IMR-90 (cell line): ENCODE data around the gene SLX4IP. TPM values are rescaled to one million over a fixed set of nuclear protein-coding genes. Genes with fewer than 3 reads are reported as not detected.

ENCODE experiments used
- ATAC-seq: fragments of 200-7000 bp; cut with Tn5 transposase; 2 replicates; pipeline ENCODE4 v1.9.1; 2020; ENCODE audit warnings: low read depth, mild to moderate bottlenecking, moderate library complexity
- BruUV-seq: library from RNA; stranded (reverse); fragments of 400-500 nt; replicated peaks from 2 replicates; lab custom pipeline; 2021; lab: Mats Ljungman, UMichigan
- CTCF ChIA-PET: fragments of 300-600 bp; formaldehyde crosslinking; extraction: SDS; loops from one replicate; lab custom pipeline; 2021; ENCODE audit warnings: antibody characterized with exemption; lab: Yijun Ruan, JAX
- POLR2A ChIA-PET: fragments of 300-600 bp; sonication (Branson Sonifier 250); formaldehyde crosslinking; loops from one replicate; lab custom pipeline; 2022; ENCODE audit warnings: antibody characterized with exemption; ENCODE audit not compliant: unreplicated experiment; lab: Charles Lee
- DNase-seq: peaks from one replicate; pipeline ENCODE4 v3.0.0; 2013
- H2AFZ ChIP-seq: replicated peaks from 2 replicates; pipeline ENCODE3; 2013; ENCODE audit warnings: low read length, mild to moderate bottlenecking; ENCODE audit not compliant: poor library complexity
- H2AK5ac ChIP-seq: 2 replicates; pipeline ENCODE4 v1.6.1; 2013; ENCODE audit warnings: low read depth, low read length, inconsistent platforms
- H2AK9ac ChIP-seq: replicated peaks from 2 replicates; pipeline ENCODE3; 2013; ENCODE audit warnings: mild to moderate bottlenecking, low read depth, low read length, moderate library complexity; ENCODE audit not compliant: poor library complexity
- H2BK120ac ChIP-seq: 2 replicates; pipeline ENCODE4 v1.6.1; 2013; ENCODE audit warnings: low read depth, low read length, inconsistent platforms
- H2BK15ac ChIP-seq: 3 replicates; pipeline ENCODE4 v1.6.1; 2013; ENCODE audit warnings: low read depth, low read length, inconsistent platforms
- H2BK20ac ChIP-seq: 2 replicates; pipeline ENCODE4 v1.6.1; 2013; ENCODE audit warnings: low read depth, mild to moderate bottlenecking, inconsistent platforms, low read length, moderate library complexity
- H2BK5ac ChIP-seq: 2 replicates; pipeline ENCODE4 v1.6.1; 2013; ENCODE audit warnings: mild to moderate bottlenecking, low read depth, low read length, inconsistent platforms; ENCODE audit not compliant: poor library complexity, severe bottlenecking
- H3K14ac ChIP-seq: replicated peaks from 2 replicates; pipeline ENCODE4 v1.6.1; 2013; ENCODE audit warnings: low read depth, low read length, inconsistent platforms
- H3K18ac ChIP-seq: 2 replicates; pipeline ENCODE4 v1.6.1; 2013; ENCODE audit warnings: low read depth, low read length, control low read depth
- H3K23ac ChIP-seq: 2 replicates; pipeline ENCODE4 v1.6.1; 2013; ENCODE audit warnings: low read depth, low read length, inconsistent platforms
- H3K27ac ChIP-seq: 2 replicates; pipeline ENCODE4 v1.5.1; 2013; ENCODE audit warnings: mild to moderate bottlenecking, control low read depth, low read length; ENCODE audit not compliant: insufficient read depth
- H3K27me3 ChIP-seq: 2 replicates; pipeline ENCODE4 v1.6.1; 2013; ENCODE audit warnings: low read length; ENCODE audit not compliant: control insufficient read depth, insufficient read depth
- H3K36me3 ChIP-seq: 2 replicates; pipeline ENCODE4 v1.6.1; 2013; ENCODE audit warnings: low read length, mixed read lengths; ENCODE audit not compliant: control insufficient read depth, insufficient read depth
- H3K4ac ChIP-seq: 2 replicates; pipeline ENCODE4 v1.6.1; 2013; ENCODE audit warnings: low read depth, low read length, inconsistent platforms
- H3K4me1 ChIP-seq: 2 replicates; pipeline ENCODE4 v1.6.1; 2013; ENCODE audit warnings: low read length, mixed read lengths; ENCODE audit not compliant: control insufficient read depth, insufficient read depth
- H3K4me2 ChIP-seq: 2 replicates; pipeline ENCODE4 v1.6.1; 2013; ENCODE audit warnings: low read depth, mild to moderate bottlenecking, control low read depth, low read length, moderate library complexity
- H3K4me3 ChIP-seq: 2 replicates; pipeline ENCODE4 v1.5.1; 2013; ENCODE audit warnings: low read depth, mild to moderate bottlenecking, control low read depth, low read length, moderate library complexity; ENCODE audit not compliant: insufficient read depth
- H3K56ac ChIP-seq: 2 replicates; pipeline ENCODE4 v1.6.1; 2013; ENCODE audit warnings: low read length, inconsistent platforms; ENCODE audit not compliant: insufficient read depth; ENCODE audit errors: extremely low read depth
- H3K79me1 ChIP-seq, 2 experiments: 2 replicates each; pipeline ENCODE4 v1.6.1; 2013; ENCODE audit warnings: low read length in 2 of 2, inconsistent platforms in 1 of 2, low read depth in 1 of 2
- H3K9ac ChIP-seq: 2 replicates; pipeline ENCODE4 v1.6.1; 2013; ENCODE audit warnings: low read depth, low read length, control low read depth
- H3K9me1 ChIP-seq: 2 replicates; pipeline ENCODE4 v1.6.1; 2013; ENCODE audit warnings: low read length, inconsistent platforms; ENCODE audit not compliant: insufficient read depth
- H3K9me3 ChIP-seq: 2 replicates; pipeline ENCODE4 v1.6.1; 2013; ENCODE audit warnings: low read length; ENCODE audit not compliant: control insufficient read depth, insufficient read depth
- H4K20me1 ChIP-seq: 2 replicates; pipeline ENCODE4 v1.6.1; 2013; ENCODE audit warnings: low read length, inconsistent platforms; ENCODE audit not compliant: insufficient read depth
- H4K5ac ChIP-seq: 2 replicates; pipeline ENCODE4 v1.6.1; 2013; ENCODE audit warnings: mild to moderate bottlenecking, low read depth, low read length, control low read depth
- H4K8ac ChIP-seq, 2 experiments: 2 replicates each; pipeline ENCODE4 v1.6.1; 2013; ENCODE audit warnings: low read depth in 2 of 2, low read length in 2 of 2, control low read depth in 1 of 2, inconsistent platforms in 1 of 2
- H4K91ac ChIP-seq: 2 replicates; pipeline ENCODE4 v1.6.1; 2013; ENCODE audit warnings: low read depth, low read length, inconsistent platforms; ENCODE audit not compliant: insufficient read depth
- CTCF ChIP-seq: conservative IDR thresholded peaks from 2 replicates; pipeline ENCODE4 v1.5.1; 2012; ENCODE audit warnings: mild to moderate bottlenecking, low read depth, low read length, improper control_type of control experiment
- FOS ChIP-seq: fragments of 150-350 bp; IDR thresholded peaks from 2 replicates; pipeline ENCODE4 v1.6.1; 2016; ENCODE audit warnings: low read depth, low read length
- NFE2L2 ChIP-seq: fragments of 150-350 bp; IDR thresholded peaks from 2 replicates; pipeline ENCODE4 v1.6.1; 2016; ENCODE audit warnings: low read depth, mild to moderate bottlenecking, low read length
- RFX5 ChIP-seq: IDR thresholded peaks from 2 replicates; pipeline ENCODE4 v1.8.0; 2012; ENCODE audit warnings: low read depth, mild to moderate bottlenecking, low read length, moderate library complexity
- SMC3 ChIP-seq: fragments of 150-350 bp; IDR thresholded peaks from 2 replicates; pipeline ENCODE4 v1.6.1; 2016; ENCODE audit warnings: low read depth, mild to moderate bottlenecking, antibody characterized with exemption, low read length, moderate library complexity
- WGBS, 2 experiments: methylation state at CpG; one replicate each; pipeline versions ENCODE4 v1.1.5 to v1.1.7; 2013; ENCODE audit warnings: missing lambda C conversion rate in 2 of 2; ENCODE audit not compliant: insufficient read length in 1 of 2; ENCODE audit errors: extremely low coverage in 2 of 2; 5-methylcytosine and 5-hydroxymethylcytosine counted together
- dilution Hi-C: fragments of 300-500 bp; cut with HindIII; formaldehyde crosslinking; loops from one replicate; pipeline ENCODE4 v1.14.3; 2018; ENCODE audit warnings: low sequenced_read_pairs; ENCODE audit not compliant: unreplicated experiment
- in situ Hi-C: fragments of 300-500 bp; cut with MboI; formaldehyde crosslinking; loops from 3 replicates; pipeline ENCODE4 v1.14.3; 2019; ENCODE audit warnings: low sequenced_read_pairs, inconsistent platforms, mixed read lengths
- intact Hi-C: fragments of 100-400 bp; cut with micrococcal nuclease; formaldehyde crosslinking; loops from 2 replicates; pipeline ENCODE4 v1.10.0; 2022
- polyA plus RNA-seq, 3 experiments: library from polyadenylated mRNA; depleted of rRNA; stranded (reverse); fragments of >200 nt; gene quantifications; 2 replicates each; pipeline ENCODE4 v1.2.3, GENCODE V29; 2012; ENCODE audit warnings: low replicate concordance in 1 of 3
- total RNA-seq: library from RNA; depleted of rRNA; stranded (reverse); fragments of >200 nt; gene quantifications from 2 replicates; pipeline ENCODE4 v1.2.3, GENCODE V29; 2012
- TF ChIP-seq, protein P1 (sequence below): fragments of 150-350 bp; IDR thresholded peaks from 2 replicates; pipeline ENCODE4 v1.6.1; 2017; ENCODE audit warnings: mild to moderate bottlenecking, antibody characterized with exemption, low read length, low read depth

Gene SLX4IP
- total and polyA plus RNA-seq, 2 of the 4 experiments (the other 2 are of a cell fraction) = 1.3 to 5.9 TPM

DNA sequence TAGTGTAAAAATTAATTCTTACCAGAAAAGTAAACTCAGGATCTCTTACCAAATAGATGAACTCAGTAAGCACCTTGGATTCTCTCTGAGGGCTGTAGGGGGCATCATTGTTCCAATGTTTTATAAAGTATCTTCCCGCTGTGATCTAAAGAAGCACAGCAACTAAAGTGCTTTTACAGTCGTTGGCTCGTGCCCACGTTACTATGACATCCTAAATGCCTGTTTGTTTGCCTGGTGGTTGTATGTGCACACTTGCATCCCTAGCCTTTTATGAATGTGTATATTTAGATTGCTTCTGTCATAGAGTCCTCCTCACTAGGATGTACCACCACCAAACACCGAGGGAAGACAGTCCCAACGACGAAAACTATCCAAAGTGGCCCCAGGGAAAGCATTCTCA is 34.5 kb downstream of the SLX4IP start (continued):
- no peak for TF ChIP-seq NFE2L2

DNA sequence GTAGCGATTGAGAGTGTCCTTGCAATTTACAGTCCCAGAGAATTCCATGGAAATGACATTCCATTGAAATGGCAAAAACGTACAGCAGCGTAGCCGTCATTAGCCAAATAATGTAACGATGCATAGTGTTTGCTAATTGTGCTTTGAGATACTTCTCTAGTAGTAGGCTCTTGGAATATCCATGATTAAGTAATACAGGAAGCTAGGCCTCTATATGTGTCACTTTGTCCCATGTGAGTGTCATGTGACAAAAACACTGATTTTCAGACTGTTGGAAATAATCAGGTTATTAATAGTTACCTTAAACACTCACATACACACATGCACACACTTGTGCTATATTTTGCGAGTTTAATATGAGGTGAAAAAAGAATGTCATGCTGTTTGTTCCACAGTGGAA is 35.2 kb downstream of the SLX4IP start:
- Histone ChIP-seq H2BK5ac (no peak overlapping the region), H3K4me2 (no peak overlapping the region), H2BK120ac (no peak overlapping the region), H3K14ac (no peak overlapping the region), H4K20me1 (no peaks in the 10 kb centered on the region), H3K9me3 (0 out of 2 replicates have a peak, but pooled peaks cover 2% of the 10 kb centered on the region), H4K8ac (no peak overlapping the region), H3K23ac (no peak overlapping the region), H3K79me1 (peaks cover 0 to 10% of the 10 kb centered on the region in 2 experiments; a peak in 3 of 4 replicates), H2AK9ac (no peak overlapping the region), H3K56ac (no peak overlapping the region), H4K5ac (no peak overlapping the region), H3K9ac (no peak overlapping the region), H2AK5ac (no peak overlapping the region), H2BK15ac (no peak overlapping the region), H2BK20ac (no peak overlapping the region), H3K9me1 (no peaks in the 10 kb centered on the region), H3K36me3 (0 out of 2 replicates have a peak, but pooled peaks cover 1% of the 10 kb centered on the region), H3K27me3 (no peaks in the 10 kb centered on the region), H3K4ac (no peak overlapping the region), H3K4me3 (no peak overlapping the region), H4K91ac (no peak overlapping the region), H3K18ac (no peak overlapping the region), H3K27ac (no peak overlapping the region), H2AFZ (no peak overlapping the region), H3K4me1 (peaks cover 4% of the 10 kb centered on the region)
- ChIA-PET CTCF (no interaction called here), POLR2A (no interaction called here)
- no TSS peak for BruUV-seq
- no peak for TF ChIP-seq SMC3
- no peak for TF ChIP-seq RFX5
- TF ChIP-seq CTCF = no peak
- TF ChIP-seq, protein P1, sequence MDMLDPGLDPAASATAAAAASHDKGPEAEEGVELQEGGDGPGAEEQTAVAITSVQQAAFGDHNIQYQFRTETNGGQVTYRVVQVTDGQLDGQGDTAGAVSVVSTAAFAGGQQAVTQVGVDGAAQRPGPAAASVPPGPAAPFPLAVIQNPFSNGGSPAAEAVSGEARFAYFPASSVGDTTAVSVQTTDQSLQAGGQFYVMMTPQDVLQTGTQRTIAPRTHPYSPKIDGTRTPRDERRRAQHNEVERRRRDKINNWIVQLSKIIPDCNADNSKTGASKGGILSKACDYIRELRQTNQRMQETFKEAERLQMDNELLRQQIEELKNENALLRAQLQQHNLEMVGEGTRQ = no peak
- TF ChIP-seq FOS = no peak
- intact Hi-C loops (no loop called here), in situ Hi-C loops (no loop called here), dilution Hi-C loops (no loop called here)
- 86% methylated on average over 1 of the region's 6 CpGs; no CpG with 5 or more reads in 1 of the 2 experiments for WGBS, 2 experiments
- DNase-seq (no peak), ATAC-seq (no peak)
